HFF-Myc (cell line): ENCODE measurements around the gene ILK.

Experiments
- DNase-seq: peaks from one replicate; pipeline ENCODE4 v3.0.0-alpha.2; 2011; ENCODE audit warnings: low read depth; ENCODE audit errors: extremely low read depth
- H3K4me3 ChIP-seq: replicated peaks from 2 replicates; pipeline ENCODE4 v1.5.1; 2011; ENCODE audit warnings: low read depth, mild to moderate bottlenecking, control low read depth, low read length
- TF ChIP-seq, protein P1 (sequence below): IDR thresholded peaks from 2 replicates; pipeline ENCODE4 v1.5.1; 2012; ENCODE audit warnings: mild to moderate bottlenecking, low read depth, low read length, control low read depth; ENCODE audit errors: missing control alignments

The ILK gene

DNA sequence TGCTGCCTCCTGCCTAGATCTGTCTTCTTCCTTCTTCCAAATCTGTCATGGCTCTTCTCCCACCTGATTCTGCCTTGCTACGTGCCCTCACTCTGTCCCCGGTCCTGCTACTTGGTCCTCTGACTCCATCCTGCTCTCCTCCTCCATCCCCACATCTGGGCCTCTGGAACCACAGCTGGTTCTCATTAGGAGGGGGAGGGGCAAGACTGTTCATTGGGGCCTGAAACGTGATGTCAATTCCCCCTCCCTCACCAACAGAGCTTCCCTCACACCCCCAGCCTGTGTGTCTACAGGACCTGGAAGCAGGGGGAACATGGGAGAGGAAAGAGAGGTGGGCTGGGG is 43.0 kb downstream of the ILK start:
- peak; percentile 91 for DNase-seq
- TF ChIP-seq, protein P1, sequence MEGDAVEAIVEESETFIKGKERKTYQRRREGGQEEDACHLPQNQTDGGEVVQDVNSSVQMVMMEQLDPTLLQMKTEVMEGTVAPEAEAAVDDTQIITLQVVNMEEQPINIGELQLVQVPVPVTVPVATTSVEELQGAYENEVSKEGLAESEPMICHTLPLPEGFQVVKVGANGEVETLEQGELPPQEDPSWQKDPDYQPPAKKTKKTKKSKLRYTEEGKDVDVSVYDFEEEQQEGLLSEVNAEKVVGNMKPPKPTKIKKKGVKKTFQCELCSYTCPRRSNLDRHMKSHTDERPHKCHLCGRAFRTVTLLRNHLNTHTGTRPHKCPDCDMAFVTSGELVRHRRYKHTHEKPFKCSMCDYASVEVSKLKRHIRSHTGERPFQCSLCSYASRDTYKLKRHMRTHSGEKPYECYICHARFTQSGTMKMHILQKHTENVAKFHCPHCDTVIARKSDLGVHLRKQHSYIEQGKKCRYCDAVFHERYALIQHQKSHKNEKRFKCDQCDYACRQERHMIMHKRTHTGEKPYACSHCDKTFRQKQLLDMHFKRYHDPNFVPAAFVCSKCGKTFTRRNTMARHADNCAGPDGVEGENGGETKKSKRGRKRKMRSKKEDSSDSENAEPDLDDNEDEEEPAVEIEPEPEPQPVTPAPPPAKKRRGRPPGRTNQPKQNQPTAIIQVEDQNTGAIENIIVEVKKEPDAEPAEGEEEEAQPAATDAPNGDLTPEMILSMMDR = no peak
- H3K4me3 ChIP-seq = peak overlapping the region; percentile 32

DNA sequence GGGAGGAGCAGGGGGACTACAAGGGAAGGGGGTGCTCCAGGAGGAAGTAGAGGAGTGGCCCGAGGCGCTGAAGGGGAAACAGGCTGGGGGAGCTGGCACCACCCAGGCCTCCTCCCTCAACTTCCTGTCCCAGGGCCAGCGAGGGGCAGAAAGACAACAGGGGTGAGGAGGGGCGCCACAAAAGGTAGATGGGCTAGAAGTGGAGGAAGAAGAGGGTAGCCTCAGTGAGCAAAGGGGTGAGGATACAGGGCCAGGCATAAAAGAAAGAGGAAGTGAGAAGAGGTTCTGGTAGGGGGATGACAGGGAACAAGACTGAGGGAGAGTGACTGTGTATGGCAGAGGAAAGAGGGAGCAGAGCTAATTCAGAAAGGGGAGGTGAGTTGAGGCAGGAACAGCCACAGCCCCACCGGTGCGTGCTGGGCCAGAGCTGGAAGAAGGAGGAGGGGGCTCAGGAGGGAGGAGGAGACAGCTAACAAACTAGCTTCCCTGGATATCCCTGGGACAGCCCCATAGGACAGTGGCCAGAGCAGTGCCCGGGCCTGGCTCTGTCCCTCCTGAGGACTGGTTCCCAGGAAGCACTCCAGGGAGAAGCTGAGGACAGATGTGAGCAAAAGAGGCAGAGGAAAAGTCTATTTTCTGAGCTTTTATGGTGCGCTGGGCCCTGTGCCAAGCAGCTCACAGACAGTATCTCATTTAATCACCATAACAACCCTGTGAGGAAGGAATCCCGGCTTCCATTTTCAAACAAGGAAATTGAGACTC is 43.5 kb downstream of the ILK start:
- DNase-seq = no peak
- H3K4me3 ChIP-seq = peak overlapping the region; percentile 32
- TF ChIP-seq, protein P1 = no peak

DNA sequence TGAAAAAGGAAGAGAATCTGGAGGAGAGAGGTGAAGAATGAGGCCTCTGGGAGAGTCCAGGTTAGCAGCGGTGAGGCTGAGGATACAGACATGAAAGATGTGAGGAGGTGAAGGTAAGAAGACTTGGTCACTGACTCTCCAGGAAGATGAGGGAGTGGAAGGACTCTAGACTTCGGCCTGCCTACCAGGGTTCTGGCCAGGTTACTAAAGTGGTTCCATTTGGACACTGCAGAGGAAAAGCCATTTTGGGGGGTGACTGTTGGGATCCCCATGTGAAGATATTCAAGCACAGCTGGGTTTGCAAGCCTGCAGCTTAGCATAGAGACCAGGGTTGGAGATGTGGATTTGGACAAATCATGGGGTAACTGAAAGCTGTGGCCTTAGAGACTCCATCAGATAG is 44.3 kb downstream of the ILK start:
- no peak overlapping the region for H3K4me3 ChIP-seq
- TF ChIP-seq, protein P1 = no peak
- DNase-seq = no peak

DNA sequence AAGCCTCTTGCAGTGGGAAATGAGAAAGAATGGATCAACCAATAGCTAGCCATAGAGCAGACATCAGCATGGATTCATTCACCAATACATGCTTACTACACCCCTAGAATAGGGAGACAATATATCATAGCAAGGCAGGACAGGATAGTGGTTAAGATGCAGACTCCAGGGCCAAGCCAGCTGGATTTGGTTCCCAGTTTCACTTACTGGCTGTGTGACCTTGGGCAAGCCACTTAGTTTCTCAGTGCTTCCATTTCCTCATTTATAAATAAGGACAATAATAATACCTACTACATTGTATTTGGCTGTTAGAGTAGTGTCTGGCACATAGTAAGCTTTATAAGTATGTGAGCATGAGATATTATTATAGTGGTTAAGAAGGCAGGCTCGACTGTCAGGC is 44.9 kb downstream of the ILK start:
- H3K4me3 ChIP-seq = no peak overlapping the region
- DNase-seq = no peak
- TF ChIP-seq, protein P1 = no peak

DNA sequence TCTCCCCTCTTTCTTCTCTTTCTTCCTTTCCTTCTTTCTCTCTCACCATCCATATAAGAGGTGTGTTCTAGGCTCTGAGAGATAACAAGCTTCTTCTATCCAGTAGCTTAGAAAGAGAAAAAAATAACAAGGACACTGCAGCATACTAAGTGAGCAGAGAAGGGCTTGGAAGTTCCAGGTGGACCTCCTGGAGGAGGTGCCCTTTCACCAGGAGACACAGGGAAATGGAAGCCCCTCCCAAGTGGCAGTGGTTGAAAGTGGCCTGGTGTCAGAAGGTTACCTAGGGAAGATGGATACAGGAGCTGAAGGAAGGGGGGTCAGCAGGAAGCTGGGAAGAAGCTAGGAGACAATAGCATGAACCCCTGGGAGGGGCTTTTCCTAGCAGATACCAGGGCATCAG is 46.5 kb downstream of the ILK start:
- TF ChIP-seq, protein P1 = no peak
- H3K4me3 ChIP-seq = no peak overlapping the region
- DNase-seq = no peak

DNA sequence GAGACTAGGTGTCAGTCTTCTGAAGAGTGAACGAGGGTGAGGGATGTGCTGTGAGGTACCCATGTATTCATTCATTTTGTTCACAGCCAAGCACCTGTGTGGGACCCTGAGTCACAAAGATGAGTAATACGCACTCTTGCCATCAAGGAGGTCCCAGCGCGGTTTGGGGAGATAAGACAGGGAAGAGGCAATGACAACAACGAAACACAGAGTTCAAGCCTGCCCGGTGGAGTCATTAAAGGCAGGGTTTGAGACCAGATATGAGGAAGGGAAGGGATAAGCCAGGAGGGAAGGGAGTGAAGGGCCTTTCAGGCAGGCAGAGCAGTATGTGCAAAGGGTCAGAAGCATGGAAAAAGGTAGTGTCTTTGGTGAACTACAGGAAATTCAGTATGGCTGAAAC is 47.4 kb downstream of the ILK start:
- DNase-seq = no peak
- TF ChIP-seq, protein P1 = no peak
- H3K4me3 ChIP-seq = no peak overlapping the region

DNA sequence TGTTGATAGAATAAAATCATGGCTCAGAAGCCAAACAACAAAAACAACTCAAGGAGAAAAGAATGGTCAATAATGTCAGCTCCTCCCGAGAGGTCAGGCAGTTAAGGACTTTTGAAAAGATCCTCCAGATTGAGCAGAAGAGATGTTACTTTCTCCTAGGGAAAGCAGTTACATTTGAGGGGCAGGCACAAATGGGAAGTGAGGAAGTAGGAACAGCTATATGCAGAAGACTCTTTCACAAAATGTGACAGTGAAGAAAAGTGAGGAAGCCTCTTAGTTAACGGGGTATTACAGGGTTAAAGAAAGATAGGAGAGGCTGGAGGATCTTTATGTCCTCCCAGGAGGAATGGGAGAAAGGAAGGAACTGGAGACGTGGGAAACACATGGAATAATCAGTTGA is 48.6 kb downstream of the ILK start:
- no peak overlapping the region for H3K4me3 ChIP-seq
- no peak for DNase-seq
- TF ChIP-seq, protein P1 = no peak
